HG03565 (cell line): ENCODE results near the gene ULK3.

Experiments
- ATAC-seq: cut with Tn5 transposase; IDR thresholded peaks from one replicate; pipeline ENCODE4 v1.9.1; 2021; ENCODE audit warnings: mild to moderate bottlenecking, moderate library complexity; ENCODE audit not compliant: unreplicated experiment

ULK3 gene

DNA sequence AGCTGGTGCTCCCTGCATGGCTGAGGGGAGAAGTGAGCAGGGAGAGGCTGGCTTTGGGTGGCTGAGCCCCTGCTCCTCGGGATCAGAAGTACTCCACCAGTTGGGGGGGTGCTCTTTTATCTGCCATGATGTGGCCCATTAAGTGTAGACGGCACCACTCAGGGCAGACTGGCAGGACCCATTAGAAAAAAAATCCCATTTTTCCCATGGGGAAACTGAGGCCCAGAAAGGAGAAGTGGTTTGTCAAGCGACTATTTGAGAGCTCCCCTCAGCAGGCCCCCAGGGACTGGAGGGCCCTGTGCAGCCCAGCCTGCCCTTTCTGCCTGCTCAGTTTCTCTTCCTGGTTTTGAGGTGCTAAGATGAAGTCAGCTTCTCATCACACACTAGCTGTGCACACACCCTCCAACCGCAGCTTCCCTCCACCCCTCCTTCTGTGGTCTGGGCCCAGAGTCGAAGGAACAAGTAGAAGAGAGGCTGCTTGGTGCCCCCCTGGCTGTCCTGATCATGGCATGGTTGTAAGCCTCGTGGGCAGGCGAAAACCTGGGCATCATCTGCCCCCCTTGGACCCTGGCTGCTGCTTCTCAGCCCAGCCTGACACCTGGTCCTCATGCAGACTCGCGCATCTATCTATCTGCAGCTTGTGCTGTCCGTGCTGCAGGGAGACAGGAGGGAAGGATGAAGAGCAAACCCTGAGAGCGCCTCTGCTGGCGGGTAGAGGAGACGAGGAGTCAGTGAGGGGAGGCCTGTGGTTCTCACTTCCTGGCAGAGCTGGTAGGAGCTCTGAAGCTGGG lies 55.5 kb downstream of the ULK3 start:
- ATAC-seq: peak; percentile 36

DNA sequence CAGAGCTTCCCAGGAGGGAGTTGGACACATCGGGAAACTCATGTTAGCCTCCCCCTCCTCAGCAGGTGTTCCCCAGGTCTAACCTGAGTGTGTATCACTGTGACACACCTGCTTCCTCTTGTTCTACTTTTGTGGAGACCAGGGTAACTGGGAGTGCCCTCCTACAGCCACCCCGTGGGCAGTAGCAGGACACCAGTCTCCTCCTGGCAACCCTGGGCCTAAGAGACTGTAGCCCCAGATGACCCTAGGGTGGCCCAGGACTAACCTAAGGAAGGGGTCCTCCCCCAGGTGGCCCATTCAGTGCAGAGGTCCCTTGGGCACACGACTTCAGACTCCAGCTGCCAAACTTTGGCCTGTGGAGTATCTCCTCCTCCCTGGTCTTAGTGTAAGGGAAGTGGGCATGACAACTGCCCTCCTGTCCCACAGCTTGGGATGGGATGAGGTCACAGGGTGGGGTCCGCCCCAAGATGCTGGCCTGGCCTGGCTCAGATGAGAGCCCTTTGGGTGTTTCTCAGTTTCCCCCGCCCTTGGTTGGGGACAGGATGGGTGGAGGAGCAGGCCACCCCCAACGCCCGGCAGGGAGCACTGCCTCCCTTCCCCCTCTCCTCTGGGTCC lies 56.3 kb downstream of the ULK3 start:
- ATAC-seq: no peak
